ENCODE measurements around the gene OR13C4.

DNA sequence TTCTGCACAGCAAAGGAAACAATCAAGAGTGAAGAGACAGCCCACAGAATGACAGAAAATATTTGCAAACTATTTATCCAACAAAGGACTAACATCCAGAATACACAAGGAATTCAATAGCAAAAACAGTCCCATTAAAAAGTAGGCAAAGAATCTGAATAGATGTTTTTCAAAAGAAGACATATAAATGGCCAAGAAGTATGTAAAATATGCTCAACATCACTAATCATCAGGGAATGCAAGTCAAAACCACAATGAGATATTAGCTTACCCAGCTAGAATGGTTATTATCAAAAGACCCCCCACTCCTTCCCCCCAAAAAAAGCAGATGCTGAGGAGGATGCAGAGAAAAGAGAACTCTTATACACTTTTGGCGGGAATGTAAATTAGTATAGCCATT is 28.5 kb upstream of the OR13C4 start:
- TF ChIP-seq, protein P1, sequence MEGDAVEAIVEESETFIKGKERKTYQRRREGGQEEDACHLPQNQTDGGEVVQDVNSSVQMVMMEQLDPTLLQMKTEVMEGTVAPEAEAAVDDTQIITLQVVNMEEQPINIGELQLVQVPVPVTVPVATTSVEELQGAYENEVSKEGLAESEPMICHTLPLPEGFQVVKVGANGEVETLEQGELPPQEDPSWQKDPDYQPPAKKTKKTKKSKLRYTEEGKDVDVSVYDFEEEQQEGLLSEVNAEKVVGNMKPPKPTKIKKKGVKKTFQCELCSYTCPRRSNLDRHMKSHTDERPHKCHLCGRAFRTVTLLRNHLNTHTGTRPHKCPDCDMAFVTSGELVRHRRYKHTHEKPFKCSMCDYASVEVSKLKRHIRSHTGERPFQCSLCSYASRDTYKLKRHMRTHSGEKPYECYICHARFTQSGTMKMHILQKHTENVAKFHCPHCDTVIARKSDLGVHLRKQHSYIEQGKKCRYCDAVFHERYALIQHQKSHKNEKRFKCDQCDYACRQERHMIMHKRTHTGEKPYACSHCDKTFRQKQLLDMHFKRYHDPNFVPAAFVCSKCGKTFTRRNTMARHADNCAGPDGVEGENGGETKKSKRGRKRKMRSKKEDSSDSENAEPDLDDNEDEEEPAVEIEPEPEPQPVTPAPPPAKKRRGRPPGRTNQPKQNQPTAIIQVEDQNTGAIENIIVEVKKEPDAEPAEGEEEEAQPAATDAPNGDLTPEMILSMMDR (IDR thresholded peaks at IDR 0.05) = no peak
- TF ChIP-seq POLR2A (IDR thresholded peaks at IDR 0.05) = no peak

Data from heart left ventricle (tissue), 13 donors.